A673 (cell line): ENCODE data around the gene SPSB3. TPM values are rescaled to one million over a fixed set of nuclear protein-coding genes. Genes with fewer than 3 reads are reported as not detected.

Experiments
- BruUV-seq: library from RNA; stranded (reverse); fragments of 400-500 nt; replicated peaks from 2 replicates; lab custom pipeline; 2021; lab: Mats Ljungman, UMichigan
- CTCF ChIA-PET: fragments of 300-600 bp; sonication (Branson Sonifier 250); formaldehyde crosslinking; loops from one replicate; lab custom pipeline; 2022; ENCODE audit warnings: antibody characterized with exemption; lab: Charles Lee
- POLR2A ChIA-PET: fragments of 300-600 bp; sonication (Branson Sonifier 250); formaldehyde crosslinking; loops from one replicate; lab custom pipeline; 2022; ENCODE audit warnings: antibody characterized with exemption; ENCODE audit not compliant: low non-redundant PET; lab: Charles Lee
- DNase-seq: peaks from one replicate; pipeline ENCODE4 v3.0.0-alpha.2; 2015; ENCODE audit warnings: low spot score
- H3K27ac ChIP-seq: fragments of 200-600 bp; sonication (generic); 2 replicates; pipeline ENCODE4 v1.5.1; 2016; ENCODE audit warnings: mixed run types, low read depth, mild to moderate bottlenecking, mixed read lengths, antibody characterized with exemption, low read length; ENCODE audit not compliant: poor library complexity, severe bottlenecking
- H3K27me3 ChIP-seq: fragments of 200-600 bp; sonication (generic); replicated peaks from 2 replicates; pipeline ENCODE4 v1.6.1; 2017; ENCODE audit warnings: mixed run types, low read depth, mild to moderate bottlenecking, mixed read lengths, antibody characterized with exemption, low read length; ENCODE audit not compliant: insufficient read depth, poor library complexity
- H3K36me3 ChIP-seq: fragments of 200-600 bp; sonication (generic); 2 replicates; pipeline ENCODE4 v1.6.1; 2016; ENCODE audit warnings: mixed run types, mild to moderate bottlenecking, mixed read lengths, antibody characterized with exemption, low read length; ENCODE audit not compliant: insufficient read depth, poor library complexity, severe bottlenecking
- H3K4me1 ChIP-seq: fragments of 200-600 bp; sonication (generic); 2 replicates; pipeline ENCODE4 v1.6.1; 2017; ENCODE audit warnings: mixed run types, mild to moderate bottlenecking, mixed read lengths, antibody characterized with exemption, low read length; ENCODE audit not compliant: insufficient read depth, poor library complexity, severe bottlenecking
- H3K4me3 ChIP-seq: fragments of 200-600 bp; sonication (generic); 2 replicates; pipeline ENCODE4 v1.5.1; 2016; ENCODE audit warnings: low read depth, mixed run types, mild to moderate bottlenecking, mixed read lengths, low read length; ENCODE audit not compliant: poor library complexity, severe bottlenecking
- H3K9me3 ChIP-seq: fragments of 200-600 bp; sonication (generic); 2 replicates; pipeline ENCODE4 v1.6.1; 2016; ENCODE audit warnings: mixed run types, low read depth, mild to moderate bottlenecking, mixed read lengths, antibody characterized with exemption, low read length; ENCODE audit not compliant: poor library complexity, severe bottlenecking
- CTCF ChIP-seq: fragments of 300-800, 200-600 bp; sonication (generic); conservative IDR thresholded peaks from 2 replicates; pipeline ENCODE4 v1.5.1; 2017; ENCODE audit warnings: low read depth, mild to moderate bottlenecking, antibody characterized with exemption, low read length, moderate library complexity, mixed read lengths
- EZH2 ChIP-seq: fragments of 200-600 bp; sonication (generic); IDR thresholded peaks from 2 replicates; pipeline ENCODE4 v1.6.1; 2017; ENCODE audit warnings: borderline replicate concordance, low read depth, mild to moderate bottlenecking, mixed read lengths, antibody characterized with exemption, low read length; ENCODE audit not compliant: poor library complexity, severe bottlenecking
- intact Hi-C: fragments of 100-400 bp; cut with micrococcal nuclease; formaldehyde crosslinking; loops from one replicate; pipeline ENCODE4 v1.10.0; 2022; ENCODE audit not compliant: unreplicated experiment
- total RNA-seq: library from RNA; stranded (reverse); gene quantifications from 2 replicates; pipeline ENCODE4 v1.2.3, GENCODE V29; 2021

SPSB3 gene
- total RNA-seq, 1 experiment from 2014 or later, result 15.0 TPM

- H3K4me1 ChIP-seq, result no peaks in the 10 kb centered on the region
- peaks cover 14% of the 10 kb centered on the region for H3K36me3 ChIP-seq
- intact Hi-C loops, result no loop called here
- no peak overlapping the region for H3K4me3 ChIP-seq
- CTCF ChIA-PET, result no interaction called here
- BruUV-seq, result no TSS peak
- POLR2A ChIA-PET, result no interaction called here
- H3K9me3 ChIP-seq, result no peaks in the 10 kb centered on the region
- H3K27ac ChIP-seq, result no peak overlapping the region
- DNase-seq, result no peak
- H3K27me3 ChIP-seq, result no peaks in the 10 kb centered on the region
- TF ChIP-seq EZH2, result no peak
Observed at GRCh38 chr16:1780677-1781072, 1.7 kb downstream of the SPSB3 start.

DNA sequence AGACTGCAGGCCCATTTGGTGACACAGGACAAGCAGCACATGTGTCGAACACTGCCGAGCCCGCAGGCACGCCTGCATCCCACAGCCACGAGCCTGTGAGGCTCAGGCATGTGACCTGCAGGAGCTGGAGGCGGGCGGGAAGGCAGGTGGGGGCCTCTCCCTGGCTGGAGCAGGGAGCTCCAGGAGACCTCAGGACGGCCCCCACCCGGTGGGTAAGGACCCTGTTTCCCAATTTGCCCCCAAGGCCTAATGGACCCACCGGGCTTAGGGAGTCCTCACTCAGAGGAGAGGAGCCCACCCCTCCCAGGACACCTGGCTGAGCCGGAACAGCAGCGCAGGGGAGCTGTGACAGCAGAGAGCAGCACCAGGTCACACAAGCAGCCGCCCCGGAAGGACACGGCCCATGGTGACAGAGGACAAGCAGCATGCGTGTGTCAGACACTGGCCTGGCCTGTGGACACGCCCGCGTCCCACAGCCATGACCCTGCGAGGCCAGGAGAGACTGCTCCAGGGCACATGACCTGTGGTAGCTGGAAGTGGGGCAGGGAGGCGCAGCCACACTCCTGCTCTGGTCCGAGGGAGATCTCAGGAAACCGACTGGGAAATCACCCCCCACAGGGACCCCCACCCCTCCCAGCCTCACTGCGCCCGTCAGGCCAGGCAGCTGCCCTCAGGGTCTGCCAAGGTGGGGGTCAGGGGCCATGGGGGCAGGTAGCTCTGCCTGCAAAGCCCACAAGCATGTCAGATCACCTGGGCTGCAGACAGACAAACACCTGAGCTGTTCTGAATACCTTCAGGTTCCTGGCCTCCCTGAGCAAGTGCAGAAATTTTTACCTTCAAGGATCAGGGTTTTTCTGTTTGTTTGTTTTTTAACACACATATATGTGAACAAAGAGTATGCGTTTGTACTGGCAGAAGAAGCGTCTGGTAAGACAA, 2.4 kb downstream of the SPSB3 start:
- ChIA-PET POLR2A (interaction anchor here (0.6 kb wide), 1 partner anchor 10 kb away, joined by 3 read pairs; no protein-coding TSS in a partner anchor), CTCF (no interaction called here)
- BruUV-seq, result no TSS peak
- TF ChIP-seq CTCF (no peak), EZH2 (no peak)
- Histone ChIP-seq H3K4me1 (no peaks in the 10 kb centered on the region), H3K27me3 (no peaks in the 10 kb centered on the region), H3K4me3 (no peak overlapping the region), H3K27ac (no peak overlapping the region), H3K36me3 (peaks cover 14% of the 10 kb centered on the region), H3K9me3 (no peaks in the 10 kb centered on the region)
- DNase-seq, result no peak
- intact Hi-C loops, result loop anchor here (10.0 kb wide), 1 partner anchor 45 kb away; the partner anchor contains the start of genes FAHD1 and HAGH

GRCh38 chr16:1779234-1779701, 3.1 kb downstream of the SPSB3 start:
- no peak overlapping the region for H3K27ac ChIP-seq
- CTCF ChIA-PET, result no interaction called here
- intact Hi-C loops, result loop anchor here (10.0 kb wide), 1 partner anchor 46 kb away; the partner anchor contains the start of genes FAHD1 and HAGH
- H3K4me3 ChIP-seq, result no peak overlapping the region
- POLR2A ChIA-PET, result interaction anchor here (0.6 kb wide), 1 partner anchor 11 kb away, joined by 3 read pairs; no protein-coding TSS in a partner anchor
- peaks cover 14% of the 10 kb centered on the region for H3K36me3 ChIP-seq
- no peaks in the 10 kb centered on the region for H3K4me1 ChIP-seq
- no peak for TF ChIP-seq CTCF
- TF ChIP-seq EZH2, result no peak
- H3K27me3 ChIP-seq, result no peaks in the 10 kb centered on the region
- H3K9me3 ChIP-seq, result no peaks in the 10 kb centered on the region
- DNase-seq, result no peak
- BruUV-seq, result no TSS peak
